ENCODE measurements around the gene UROS.

Gene UROS

GRCh38 chr10:125792342-125793300 is 30.4 kb downstream of the UROS start:
- no peak for DNase-seq (ENCODE audit: low read depth, low spot score)

DNA sequence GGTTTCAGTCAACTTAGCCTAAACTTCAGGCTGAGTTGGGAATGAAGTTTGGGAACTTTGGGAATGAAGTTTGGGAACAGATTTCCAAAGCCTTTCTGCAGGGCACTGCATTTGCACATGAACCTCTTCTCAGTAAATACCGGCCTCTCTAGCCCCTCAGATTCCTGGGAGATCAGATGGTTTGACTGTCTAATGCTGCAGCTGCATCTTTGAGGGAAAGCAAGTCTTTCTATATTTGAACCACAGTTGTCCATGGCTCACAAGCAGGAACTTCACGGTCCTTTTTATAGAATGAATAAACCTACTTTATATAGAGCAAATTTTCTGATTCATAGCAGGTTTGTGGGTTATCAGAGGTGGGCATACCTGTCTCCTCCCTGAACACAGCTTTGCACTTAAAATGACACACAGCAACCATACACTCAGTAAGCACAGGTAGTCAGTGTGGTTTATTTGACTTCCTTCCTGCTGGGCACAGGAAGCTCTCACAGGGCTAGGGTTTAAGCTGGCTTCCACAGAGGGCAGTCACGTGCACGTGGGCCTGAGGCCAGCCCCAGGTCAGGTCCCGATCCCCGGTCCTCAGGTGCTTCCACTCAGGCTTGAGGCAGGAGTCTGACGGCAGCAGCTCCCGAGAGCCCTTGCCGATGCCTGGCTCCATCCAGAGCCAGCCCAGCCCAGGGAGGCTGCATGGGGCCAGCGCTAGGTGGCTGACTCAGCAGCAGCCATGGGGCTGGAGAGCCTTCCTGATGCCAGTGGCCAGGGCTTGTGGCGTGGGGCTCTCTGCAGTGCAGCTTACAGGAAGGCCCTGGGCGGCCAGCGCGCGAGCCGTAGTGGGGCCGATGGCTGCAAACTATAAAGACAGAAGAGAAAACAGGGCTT is 34.7 kb downstream of the UROS start:
- DNase-seq (ENCODE audit: low read depth, low spot score), result no peak

- DNase-seq (ENCODE audit: low read depth, low spot score), result no peak
These were observed 37.3 kb downstream of the UROS start for GRCh38 chr10:125785791-125786190.

DNA sequence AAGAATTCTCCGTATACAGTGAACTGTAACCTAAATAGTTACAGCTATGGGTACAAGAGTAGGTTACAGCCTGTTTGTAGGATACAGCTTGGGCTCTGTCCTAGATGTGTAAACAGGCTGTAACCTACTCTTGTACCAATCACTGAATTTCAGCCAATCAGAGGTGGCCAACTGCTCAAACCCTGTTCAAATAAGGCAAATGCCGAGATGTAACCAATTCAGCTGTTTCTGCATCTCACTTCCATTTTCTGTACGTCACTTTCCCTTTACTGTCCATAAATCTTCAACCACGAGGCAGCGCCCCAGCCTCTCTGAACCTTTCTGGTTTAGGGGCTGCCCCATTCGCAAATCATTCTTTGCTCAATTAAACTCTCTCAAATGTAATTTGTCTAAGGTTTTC is 39.1 kb downstream of the UROS start:
- no peak for DNase-seq (ENCODE audit: low read depth, low spot score)

DNA sequence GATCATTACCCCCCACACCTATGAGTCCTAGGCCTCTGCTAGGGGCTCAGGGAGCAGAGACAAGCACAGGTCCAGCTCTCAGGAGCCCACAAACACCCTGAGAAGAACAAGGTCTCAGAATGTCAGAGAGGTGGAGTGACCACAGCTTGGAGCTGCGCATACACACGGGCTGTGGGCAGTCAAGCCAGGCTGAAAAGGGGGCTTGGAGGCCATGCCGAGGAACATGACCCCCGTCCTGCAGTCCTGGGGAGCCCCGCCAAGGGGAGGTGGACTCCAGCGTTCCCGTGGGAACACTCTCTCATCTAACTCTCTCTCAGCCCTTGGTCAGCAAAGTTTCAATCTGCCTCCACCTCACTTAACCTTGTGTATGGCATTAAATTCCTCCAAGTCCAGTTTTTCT is 39.6 kb downstream of the UROS start:
- no peak for DNase-seq (ENCODE audit: low read depth, low spot score)

GRCh38 chr10:125782616-125783015 is 40.4 kb downstream of the UROS start:
- DNase-seq (ENCODE audit: low read depth, low spot score), result no peak

- DNase-seq (ENCODE audit: low read depth, low spot score), result no peak
These were observed 41.0 kb downstream of the UROS start for GRCh38 chr10:125782054-125782453.

DNA sequence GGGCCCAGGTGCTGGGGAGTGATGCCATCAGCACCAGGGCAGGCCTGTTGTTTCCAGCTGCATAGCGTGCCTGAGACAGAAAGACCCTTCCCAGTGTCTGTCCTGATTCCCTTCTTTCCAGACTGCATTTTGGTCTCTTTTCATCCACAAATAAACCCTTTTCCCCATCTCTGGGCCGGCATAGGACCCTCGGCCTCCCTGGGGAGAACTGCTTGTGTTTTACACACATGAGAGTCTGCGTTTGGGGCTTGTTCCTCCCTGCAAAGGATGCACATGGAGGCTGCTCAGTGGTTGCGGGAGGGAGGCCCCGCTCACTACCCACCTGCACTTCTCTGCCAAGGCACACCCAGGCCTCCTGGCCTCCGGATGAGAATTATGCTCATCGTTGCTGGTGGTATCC is 41.7 kb downstream of the UROS start:
- no peak for DNase-seq (ENCODE audit: low read depth, low spot score)

GRCh38 chr10:125779403-125780327 is 43.4 kb downstream of the UROS start:
- no peak for DNase-seq (ENCODE audit: low read depth, low spot score)

GRCh38 chr10:125778556-125778955 is 44.5 kb downstream of the UROS start:
- no peak for DNase-seq (ENCODE audit: low read depth, low spot score)

DNA sequence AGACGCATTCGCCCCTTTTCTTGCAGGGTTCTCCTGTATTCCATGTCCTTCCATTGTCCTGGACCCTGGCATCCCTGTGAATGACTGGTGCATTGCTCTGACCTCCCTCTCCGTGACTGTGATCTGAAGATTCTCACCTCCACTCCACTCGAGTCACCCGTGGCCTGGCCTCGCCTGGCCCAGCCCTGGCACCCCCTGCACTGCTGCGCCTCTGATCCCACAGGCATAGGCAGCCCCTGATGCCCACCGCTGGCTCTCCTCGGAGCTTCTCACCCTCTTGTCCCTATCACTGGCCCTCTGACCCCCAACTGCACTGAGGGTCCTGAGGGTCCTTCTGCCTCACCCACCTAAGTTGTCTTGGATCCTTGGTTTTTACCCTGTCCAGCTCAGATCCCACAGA is 45.3 kb downstream of the UROS start:
- DNase-seq (ENCODE audit: low read depth, low spot score), result no peak

DNA sequence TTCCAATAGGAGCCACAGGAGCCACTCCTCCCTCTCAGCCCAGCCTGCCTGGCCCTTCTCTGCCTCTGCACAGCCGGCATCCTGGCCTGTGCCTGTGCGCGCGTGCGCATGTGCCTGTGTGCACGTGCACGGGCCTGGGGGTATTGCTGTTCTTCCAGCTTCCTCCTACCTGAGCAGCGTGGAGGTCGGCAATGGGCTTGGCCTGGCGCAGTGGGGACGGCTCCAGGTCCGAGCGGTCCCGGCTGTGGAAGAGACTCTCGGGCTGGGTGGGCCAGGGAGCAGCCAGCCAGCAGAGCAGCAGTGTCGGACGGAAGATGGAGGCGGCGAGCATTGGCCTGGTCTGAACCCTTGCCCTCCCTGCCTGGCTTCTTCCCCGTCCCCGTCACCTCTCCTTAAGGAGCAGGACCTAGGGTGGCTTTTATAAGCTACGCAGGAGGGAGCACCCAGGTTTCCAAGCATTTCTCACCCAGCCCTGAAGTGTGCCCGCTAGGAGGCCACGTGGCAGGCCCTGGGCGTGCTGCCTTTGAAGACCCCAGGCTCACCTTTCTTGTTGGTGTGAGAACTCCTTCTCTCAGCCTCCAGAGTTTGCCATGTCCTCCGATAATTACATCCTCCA is 47.5 kb downstream of the UROS start, which contains the start of gene MMP21:
MMP21 (minus strand) TSS at position 331 of the 616 bp plus-strand sequence; CDS start at position 331, 0 bp downstream.
- no peak for DNase-seq (ENCODE audit: low read depth, low spot score)

GRCh38 chr10:125774581-125775191 is 48.4 kb downstream of the UROS start:
- no peak for DNase-seq (ENCODE audit: low read depth, low spot score)

- DNase-seq (ENCODE audit: low read depth, low spot score), result no peak
These were observed 49.1 kb downstream of the UROS start for GRCh38 chr10:125773687-125774543.

DNA sequence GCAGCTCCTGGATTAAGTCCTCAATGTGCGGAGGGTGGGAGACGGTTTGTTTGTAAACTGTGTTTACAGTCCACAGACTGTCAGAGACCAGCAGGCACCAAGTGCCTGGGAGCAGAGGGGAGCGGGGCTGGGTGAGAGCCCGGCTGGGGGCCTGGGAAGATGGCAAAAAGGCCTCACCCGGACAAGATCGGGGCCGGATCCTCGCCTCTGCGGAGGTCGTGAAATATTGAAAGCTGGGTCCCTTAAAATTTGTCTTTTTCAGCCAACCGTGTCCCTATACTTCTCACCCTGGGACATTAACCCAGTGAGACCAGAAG is 50.2 kb downstream of the UROS start:
- no peak for DNase-seq (ENCODE audit: low read depth, low spot score)

- DNase-seq (ENCODE audit: low read depth, low spot score), result no peak
These were observed 50.8 kb downstream of the UROS start for GRCh38 chr10:125772112-125772863.

DNA sequence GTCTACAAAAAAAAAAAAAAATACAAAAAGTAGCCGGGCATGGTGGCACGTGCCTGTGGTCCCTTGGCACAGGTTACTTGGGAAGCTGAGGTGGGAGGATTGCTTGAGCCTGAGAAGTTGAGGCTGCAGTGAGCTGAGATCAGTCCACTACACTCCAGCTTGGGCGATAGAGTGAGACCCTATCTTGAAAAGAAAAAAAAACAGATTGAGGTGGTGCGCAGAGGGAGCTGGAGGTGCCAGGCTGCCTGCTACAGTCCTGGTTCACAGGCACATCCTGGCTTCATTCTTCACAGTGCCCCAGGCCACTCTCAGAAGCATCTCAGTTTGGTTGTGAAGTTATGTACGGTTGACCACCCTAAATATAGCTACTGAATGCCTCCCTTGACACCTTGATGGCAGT is 52.2 kb downstream of the UROS start:
- DNase-seq (ENCODE audit: low read depth, low spot score), result no peak

DNA sequence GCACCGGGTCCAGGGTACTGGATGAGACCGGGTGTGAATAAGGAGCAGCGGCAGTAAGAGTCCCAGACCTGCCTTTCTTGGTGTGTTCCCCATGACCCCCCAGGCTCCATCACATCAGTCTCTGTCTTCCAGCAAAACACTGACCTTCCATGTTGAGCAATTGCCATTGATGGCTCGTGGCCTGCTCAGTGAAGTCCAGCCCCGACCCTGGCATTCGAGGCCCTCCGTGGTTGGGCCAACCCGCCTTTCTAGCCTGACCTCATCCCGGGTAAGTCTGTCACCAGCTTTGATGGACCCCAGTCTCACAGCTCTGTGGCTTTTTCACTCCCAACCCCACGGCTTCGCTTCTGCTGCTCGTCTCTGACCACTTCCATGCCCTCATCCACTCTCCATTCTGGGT is 53.9 kb downstream of the UROS start:
- DNase-seq (ENCODE audit: low read depth, low spot score), result no peak

All from iPS DF 19.7 (cell line).